HUES64 (cell line): ENCODE results near the gene CBS.
"Not testable (repeated sequence)": the region's sequence is repeated elsewhere in the genome, so short reads cannot be mapped to it uniquely, and the experiment has no call there.

Experiments
- H3K27ac ChIP-seq: 2 replicates; pipeline ENCODE4 v1.7.0; 2013; ENCODE audit warnings: low read depth, low read length, inconsistent platforms
- H3K27me3 ChIP-seq: 2 replicates; pipeline ENCODE4 v1.6.1; 2013; ENCODE audit warnings: mild to moderate bottlenecking, low read length; ENCODE audit not compliant: insufficient read depth
- H3K36me3 ChIP-seq: 2 replicates; pipeline ENCODE4 v1.6.1; 2013; ENCODE audit warnings: mild to moderate bottlenecking, low read length; ENCODE audit not compliant: insufficient read depth
- H3K4me1 ChIP-seq: 2 replicates; pipeline ENCODE4 v1.6.1; 2013; ENCODE audit warnings: mild to moderate bottlenecking, low read length, moderate library complexity; ENCODE audit not compliant: insufficient read depth
- H3K4me3 ChIP-seq: 2 replicates; pipeline ENCODE4 v1.5.1; 2013; ENCODE audit warnings: mild to moderate bottlenecking, low read length, moderate library complexity
- H3K9ac ChIP-seq: 2 replicates; pipeline ENCODE4 v1.6.1; 2013; ENCODE audit warnings: mild to moderate bottlenecking, low read depth, low read length
- H3K9me3 ChIP-seq: 2 replicates; pipeline ENCODE4 v1.6.1; 2013; ENCODE audit warnings: low read depth, low read length; ENCODE audit not compliant: insufficient read depth
- WGBS: fragments of 150-250, 120-280 bp; methylation state at CpG from one replicate; pipeline ENCODE4 v1.1.7; 2013; ENCODE audit warnings: missing lambda C conversion rate; 5-methylcytosine and 5-hydroxymethylcytosine counted together

Gene CBS

DNA sequence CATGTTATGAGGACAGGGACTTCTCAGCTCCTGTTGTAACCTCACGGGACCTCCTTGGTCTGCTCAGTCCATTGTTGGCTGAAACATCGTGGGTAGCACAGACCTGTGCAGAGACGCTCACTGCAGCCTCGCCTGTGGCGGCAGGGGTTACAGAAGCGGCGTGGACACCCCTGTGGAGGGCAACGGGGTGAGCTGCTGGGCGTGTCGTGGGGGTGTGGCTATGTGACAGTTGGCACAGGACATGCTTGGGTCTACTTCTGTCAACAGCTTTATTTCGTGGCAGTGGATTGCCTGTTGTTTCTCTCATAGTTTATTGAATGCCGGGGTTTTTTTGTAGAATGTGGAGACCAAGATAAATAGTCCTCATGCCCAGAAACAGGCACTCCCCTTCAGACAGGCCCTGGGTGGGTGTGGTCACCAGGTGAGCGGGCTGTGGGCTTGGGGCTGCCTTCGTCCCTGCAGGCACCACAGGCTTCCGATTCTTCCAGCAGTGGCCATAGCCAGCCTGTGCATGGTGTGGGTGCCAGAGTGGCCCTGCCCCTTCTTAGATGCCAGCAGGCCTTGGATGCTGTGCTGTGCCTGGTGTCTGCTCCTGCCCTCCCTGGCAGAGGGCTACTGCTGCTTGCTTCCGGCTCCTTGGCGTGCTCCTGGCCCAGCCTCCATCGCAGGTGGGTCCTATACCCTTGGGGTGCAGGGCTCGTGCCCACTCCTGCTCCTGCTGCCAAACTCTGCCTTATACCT is 37.5 kb downstream of the CBS start:
- not testable (repeated sequence) for H3K4me1 ChIP-seq, H3K4me3 ChIP-seq, H3K27ac ChIP-seq, H3K9me3 ChIP-seq, H3K27me3 ChIP-seq, H3K9ac ChIP-seq
- H3K36me3 ChIP-seq = peaks cover 12% of the 10 kb centered on the region
- WGBS = 91% methylated on average over 19 of the region's 19 CpGs

DNA sequence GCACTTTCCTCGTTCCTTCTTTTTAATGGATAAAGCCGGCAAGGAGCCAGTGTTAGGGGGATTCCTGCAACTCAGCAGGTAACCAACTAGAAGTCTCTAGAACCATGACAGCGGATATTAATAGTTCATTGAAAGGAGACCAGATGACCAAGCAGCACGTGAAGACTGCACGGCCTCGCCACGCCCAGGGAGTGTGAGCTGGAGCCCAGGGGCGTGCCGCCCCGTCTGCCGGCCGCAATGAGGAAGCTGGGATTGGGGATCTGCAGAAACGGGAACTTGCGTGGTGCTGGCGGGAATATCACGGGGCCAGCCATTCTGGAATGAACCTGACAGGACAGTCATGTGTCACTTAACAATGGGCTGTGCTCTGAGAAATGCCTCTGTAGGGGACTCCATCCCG is 38.7 kb downstream of the CBS start:
- WGBS = 99% methylated on average over 7 of the region's 17 CpGs
- H3K9me3 ChIP-seq, H3K4me3 ChIP-seq, H3K27ac ChIP-seq, H3K4me1 ChIP-seq, H3K27me3 ChIP-seq, H3K9ac ChIP-seq: not testable (repeated sequence)
- H3K36me3 ChIP-seq = peaks cover 18% of the 10 kb centered on the region

GRCh38 chr21:43034826-43035225 is 40.8 kb downstream of the CBS start:
- Histone ChIP-seq H3K9me3 (no peaks in the 10 kb centered on the region), H3K4me1 (no peaks in the 10 kb centered on the region), H3K4me3 (no peak overlapping the region), H3K36me3 (peaks cover 35% of the 10 kb centered on the region), H3K27ac (no peak overlapping the region), H3K9ac (no peak overlapping the region), H3K27me3 (no peaks in the 10 kb centered on the region)
- WGBS = 95% methylated on average over 4 of the region's 5 CpGs

DNA sequence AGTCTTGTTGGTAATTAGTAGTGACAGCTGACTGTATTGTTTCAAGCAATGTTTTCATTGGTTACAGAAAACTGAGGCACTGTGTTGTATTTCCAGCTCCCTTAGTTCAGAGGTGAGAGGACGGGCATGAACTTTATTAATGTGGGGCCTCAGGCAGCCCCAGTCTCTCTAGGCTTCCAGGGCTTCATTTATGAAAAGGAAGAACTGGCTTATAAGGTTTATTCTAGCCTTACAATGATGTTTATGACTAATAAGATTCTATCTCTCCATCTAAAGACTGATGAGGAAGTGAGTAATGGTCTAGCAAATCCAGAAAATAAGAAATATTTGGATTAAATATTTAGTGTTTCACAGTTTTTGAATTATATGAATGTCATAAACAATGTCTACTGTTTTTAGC is 41.5 kb downstream of the CBS start:
- Histone ChIP-seq H3K4me3 (no peak overlapping the region), H3K9me3 (no peaks in the 10 kb centered on the region), H3K4me1 (no peaks in the 10 kb centered on the region), H3K9ac (no peak overlapping the region), H3K27me3 (no peaks in the 10 kb centered on the region), H3K36me3 (peaks cover 41% of the 10 kb centered on the region), H3K27ac (no peak overlapping the region)
- WGBS = 91% methylated on average over 1 of the region's 1 CpG

GRCh38 chr21:43031121-43031619 is 44.5 kb downstream of the CBS start:
- Histone ChIP-seq H3K4me3 (no peak overlapping the region), H3K9me3 (no peaks in the 10 kb centered on the region), H3K27ac (no peak overlapping the region), H3K27me3 (no peaks in the 10 kb centered on the region), H3K9ac (no peak overlapping the region), H3K4me1 (no peaks in the 10 kb centered on the region), H3K36me3 (peaks cover 59% of the 10 kb centered on the region)
- 96% methylated on average over 12 of the region's 12 CpGs for WGBS

- Histone ChIP-seq H3K36me3 (peaks cover 64% of the 10 kb centered on the region), H3K4me1 (peaks cover 7% of the 10 kb centered on the region; the same call in 1 of the 2 replicates), H3K9me3 (no peaks in the 10 kb centered on the region), H3K27me3 (no peaks in the 10 kb centered on the region), H3K9ac (no peak overlapping the region), H3K27ac (no peak overlapping the region), H3K4me3 (no peak overlapping the region)
- WGBS = 96% methylated on average over 11 of the region's 13 CpGs
Observed at GRCh38 chr21:43029785-43030184, 45.9 kb downstream of the CBS start.

- 92% methylated on average over 27 of the region's 27 CpGs for WGBS
Observed at GRCh38 chr21:43027846-43028731, 47.5 kb downstream of the CBS start.

DNA sequence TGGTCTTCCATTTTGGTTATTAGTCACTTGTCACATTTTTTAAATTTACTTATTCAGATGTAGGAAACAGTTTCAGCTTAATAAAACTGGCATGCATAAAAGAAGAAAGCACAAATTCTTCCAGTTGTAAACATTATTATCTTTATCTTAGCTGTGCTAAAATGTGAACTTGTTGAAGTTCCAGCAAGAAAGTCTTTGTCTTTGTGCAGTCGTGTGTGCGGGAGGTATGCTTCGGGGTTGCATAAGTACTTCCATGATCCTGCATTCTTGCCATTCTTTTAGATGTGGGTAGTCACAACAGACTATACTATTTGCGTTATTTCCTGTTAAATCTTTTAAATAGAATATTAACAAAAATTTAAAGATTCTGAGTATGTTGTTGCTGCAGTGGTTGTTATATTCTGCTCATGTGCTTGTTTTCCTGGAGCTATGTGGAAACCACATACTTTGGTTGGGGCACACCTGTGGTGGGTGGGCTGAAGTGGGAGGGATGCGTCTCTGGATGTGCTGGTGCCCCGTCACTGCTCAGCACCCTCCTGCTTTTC is 49.9 kb downstream of the CBS start:
- H3K9me3 ChIP-seq = no peaks in the 10 kb centered on the region
- H3K27me3 ChIP-seq = no peaks in the 10 kb centered on the region
- 91% methylated on average over 5 of the region's 6 CpGs for WGBS
- peaks cover 7% of the 10 kb centered on the region; the same call in 1 of the 2 replicates for H3K4me1 ChIP-seq
- H3K4me3 ChIP-seq = no peak overlapping the region
- no peak overlapping the region for H3K9ac ChIP-seq
- peaks cover 71% of the 10 kb centered on the region for H3K36me3 ChIP-seq
- H3K27ac ChIP-seq = no peak overlapping the region; the same call in 1 of the 2 replicates

More at GRCh38 chr21:43027846-43028731, 47.5 kb downstream of the CBS start:
- Histone ChIP-seq H3K27me3 (no peaks in the 10 kb centered on the region), H3K36me3 (peaks cover 70% of the 10 kb centered on the region), H3K4me3 (no peak overlapping the region), H3K4me1 (peaks cover 7% of the 10 kb centered on the region; the same call in 1 of the 2 replicates), H3K9me3 (no peaks in the 10 kb centered on the region), H3K27ac (no peak overlapping the region), H3K9ac (no peak overlapping the region)

- no peak overlapping the region for H3K27ac ChIP-seq
- peaks cover 70% of the 10 kb centered on the region for H3K36me3 ChIP-seq
- no peak overlapping the region for H3K9ac ChIP-seq
- no peaks in the 10 kb centered on the region for H3K9me3 ChIP-seq
- no peaks in the 10 kb centered on the region for H3K27me3 ChIP-seq
- no peak overlapping the region for H3K4me3 ChIP-seq
- H3K4me1 ChIP-seq = peaks cover 7% of the 10 kb centered on the region; the same call in 1 of the 2 replicates
- 94% methylated on average over 15 of the region's 17 CpGs for WGBS
Observed at GRCh38 chr21:43024439-43025136, 51.0 kb downstream of the CBS start.

DNA sequence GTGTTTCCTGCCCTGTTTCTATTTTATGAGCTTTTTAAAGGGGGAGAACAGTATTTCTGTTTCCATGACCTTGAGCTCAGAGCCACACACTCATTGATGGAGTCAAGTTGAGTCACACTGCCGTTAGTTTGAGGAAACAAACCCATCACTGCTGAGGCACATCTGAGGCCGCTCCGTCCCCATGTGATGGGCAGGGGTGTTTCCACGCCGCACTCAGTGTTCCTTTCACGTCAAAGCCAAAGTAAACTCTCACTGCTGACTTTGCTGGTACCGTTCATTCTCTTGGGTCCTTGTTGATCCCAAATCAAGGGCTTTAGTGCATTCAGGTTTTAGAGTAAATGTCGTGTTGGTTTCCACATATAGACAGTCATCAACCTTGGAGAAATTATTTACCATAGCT is 52.5 kb downstream of the CBS start:
- Histone ChIP-seq H3K9ac (no peak overlapping the region), H3K36me3 (peaks cover 58% of the 10 kb centered on the region), H3K9me3 (no peaks in the 10 kb centered on the region), H3K4me3 (no peak overlapping the region), H3K4me1 (peaks cover 7% of the 10 kb centered on the region; the same call in 1 of the 2 replicates), H3K27me3 (no peaks in the 10 kb centered on the region), H3K27ac (no peak overlapping the region)
- WGBS = 98% methylated on average over 8 of the region's 8 CpGs
